ENCODE measurements around the gene ZSWIM4.
"Not testable (repeated sequence)": the region's sequence is repeated elsewhere in the genome, so short reads cannot be mapped to it uniquely, and the experiment has no call there.

ZSWIM4 gene

DNA sequence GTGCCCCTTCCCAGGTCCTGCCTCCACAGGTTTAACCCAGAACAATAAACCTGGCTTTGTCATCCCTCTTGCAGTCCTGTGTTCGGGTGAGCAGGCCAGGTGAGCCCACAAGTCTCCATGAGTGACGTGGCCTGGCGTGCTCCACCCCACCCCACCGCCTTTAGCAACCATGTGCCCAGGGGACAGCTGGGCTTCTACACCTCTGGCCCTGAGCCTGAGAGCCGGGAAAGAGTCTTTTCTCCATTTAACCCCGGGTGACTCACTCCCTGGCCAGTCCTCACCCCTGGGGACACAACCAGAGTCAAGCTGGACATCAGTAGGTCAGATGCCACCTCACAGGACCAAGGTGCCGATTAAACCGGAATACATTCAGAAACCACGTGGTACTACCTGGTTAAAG, 16.8 kb upstream of the ZSWIM4 start:
- H3K4me3 ChIP-seq (ENCODE audit: low read depth, low read length): no peak overlapping the region

DNA sequence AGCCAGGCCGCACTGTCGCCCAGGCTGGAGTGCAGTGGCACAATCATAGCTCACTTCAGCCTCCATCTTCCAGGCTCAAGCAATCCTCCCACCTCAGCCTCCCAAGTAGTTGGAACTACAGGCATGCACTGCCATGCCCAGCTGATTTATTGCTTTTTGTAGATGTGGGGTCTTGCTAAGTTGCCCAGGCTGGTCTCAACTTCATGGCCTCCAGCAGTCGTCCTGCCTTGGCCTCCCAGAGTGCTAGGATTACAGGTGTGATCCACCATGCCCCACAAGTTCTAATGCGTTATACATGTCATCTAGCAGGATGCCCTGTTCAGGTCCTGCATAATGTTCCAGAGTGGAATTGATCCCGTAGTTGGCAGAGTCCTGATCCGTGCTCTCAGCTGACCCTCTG, 16.4 kb upstream of the ZSWIM4 start:
- H3K4me3 ChIP-seq (ENCODE audit: low read depth, low read length): no peak overlapping the region

DNA sequence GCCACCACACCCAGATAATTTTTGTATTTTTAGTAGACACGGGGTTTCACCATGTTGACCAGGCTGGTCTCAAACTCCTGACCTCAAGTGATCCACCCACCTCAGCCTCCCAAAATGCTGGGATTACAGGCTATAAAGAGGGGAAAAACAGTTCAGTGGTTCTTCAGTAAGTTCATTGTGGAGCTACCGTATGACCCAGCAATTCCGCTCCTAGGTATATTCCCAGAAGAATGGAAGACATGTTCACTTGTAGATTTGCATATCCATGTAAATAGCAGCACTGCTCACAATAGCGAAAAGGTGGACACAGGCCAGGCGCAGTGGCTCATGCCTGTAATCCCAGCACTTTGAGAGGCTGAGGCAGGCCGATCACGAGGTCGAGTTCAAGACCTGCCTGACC, 15.4 kb upstream of the ZSWIM4 start:
- not testable (repeated sequence) for H3K4me3 ChIP-seq (ENCODE audit: low read depth, low read length)

DNA sequence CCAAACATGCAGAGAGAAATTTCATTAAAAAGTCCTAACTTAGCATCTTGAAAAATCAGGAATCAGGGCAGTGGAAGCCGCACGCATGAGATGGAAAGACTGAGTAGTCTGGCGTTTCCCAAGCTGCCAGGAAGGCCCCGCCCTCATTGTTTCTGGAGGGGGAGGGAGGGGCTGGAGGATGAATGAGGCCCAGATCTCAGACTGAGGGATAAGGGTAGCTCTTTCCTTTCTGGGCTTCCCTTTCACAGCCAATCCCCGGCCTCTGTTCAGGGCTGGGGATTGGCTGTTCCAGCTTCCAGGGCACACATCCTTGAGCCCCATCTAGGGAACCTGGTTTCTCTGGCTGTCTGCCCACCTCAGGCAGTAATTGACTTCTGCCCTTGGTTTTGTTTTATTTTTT, 13.7 kb upstream of the ZSWIM4 start:
- H3K4me3 ChIP-seq (ENCODE audit: low read depth, low read length): no peak overlapping the region

DNA sequence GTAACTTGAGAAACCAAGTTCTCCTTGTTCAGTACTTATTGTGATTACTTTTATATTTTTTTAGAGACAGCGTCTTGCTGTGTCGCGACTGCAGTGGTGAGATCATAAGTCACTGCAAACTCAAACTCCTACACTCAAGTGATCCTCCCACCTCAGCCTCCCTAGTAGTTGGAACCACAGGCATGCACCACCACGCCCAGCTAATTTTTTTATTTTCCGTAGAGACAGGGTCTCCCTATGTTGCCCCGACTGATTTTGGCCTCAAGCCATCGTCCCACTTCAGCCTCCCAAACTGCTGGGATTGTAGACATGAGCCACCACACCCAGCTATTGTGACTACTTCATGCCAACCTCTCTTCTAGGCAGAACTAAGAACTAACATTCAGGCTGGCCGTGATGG, 12.7 kb upstream of the ZSWIM4 start:
- H3K4me3 ChIP-seq (ENCODE audit: low read depth, low read length): no peak overlapping the region

DNA sequence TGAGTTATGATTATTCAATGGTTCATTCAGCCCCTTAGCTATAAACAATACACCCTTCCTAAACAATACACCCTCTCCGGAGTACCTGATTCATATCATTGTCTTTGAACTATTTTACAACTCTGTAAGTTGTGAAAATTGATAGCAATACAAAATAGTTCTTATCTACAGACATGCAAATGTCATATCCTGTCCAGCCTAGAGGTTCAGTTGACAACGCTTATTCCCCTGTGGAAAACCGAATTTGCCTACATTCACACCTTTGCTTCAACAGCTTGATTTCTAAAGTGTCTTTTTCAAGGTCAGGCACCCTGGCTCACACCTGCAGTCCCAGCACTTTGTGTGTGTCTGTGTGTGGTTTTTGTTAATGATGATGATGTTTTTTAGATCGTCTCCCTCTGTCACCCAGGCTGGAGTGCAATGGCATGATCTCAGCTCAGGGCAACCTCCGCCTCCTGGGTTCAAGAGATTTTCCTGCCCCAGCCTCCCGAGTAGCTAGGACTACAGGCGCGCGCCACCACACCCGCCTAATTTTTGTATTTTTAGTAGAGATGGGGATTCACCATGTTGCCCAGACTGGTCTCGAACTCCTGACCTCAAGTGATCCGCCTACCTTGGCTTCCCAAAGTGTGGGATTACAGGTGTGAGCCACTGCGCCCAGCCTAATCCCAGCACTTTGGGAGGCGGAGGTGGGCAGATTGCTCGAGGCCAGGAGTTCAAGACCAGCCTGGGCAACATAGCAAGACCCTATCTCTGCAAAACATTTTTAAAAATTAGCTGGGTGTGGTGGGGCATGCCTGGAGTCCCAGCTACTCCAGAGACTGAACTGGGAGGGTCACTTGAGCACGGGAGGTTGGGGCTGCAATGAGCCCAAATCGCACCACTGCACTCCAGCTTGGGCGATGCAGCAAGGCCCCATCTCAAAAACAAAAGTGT, 11.4 kb upstream of the ZSWIM4 start:
- H3K4me3 ChIP-seq (ENCODE audit: low read depth, low read length): no peak overlapping the region

DNA sequence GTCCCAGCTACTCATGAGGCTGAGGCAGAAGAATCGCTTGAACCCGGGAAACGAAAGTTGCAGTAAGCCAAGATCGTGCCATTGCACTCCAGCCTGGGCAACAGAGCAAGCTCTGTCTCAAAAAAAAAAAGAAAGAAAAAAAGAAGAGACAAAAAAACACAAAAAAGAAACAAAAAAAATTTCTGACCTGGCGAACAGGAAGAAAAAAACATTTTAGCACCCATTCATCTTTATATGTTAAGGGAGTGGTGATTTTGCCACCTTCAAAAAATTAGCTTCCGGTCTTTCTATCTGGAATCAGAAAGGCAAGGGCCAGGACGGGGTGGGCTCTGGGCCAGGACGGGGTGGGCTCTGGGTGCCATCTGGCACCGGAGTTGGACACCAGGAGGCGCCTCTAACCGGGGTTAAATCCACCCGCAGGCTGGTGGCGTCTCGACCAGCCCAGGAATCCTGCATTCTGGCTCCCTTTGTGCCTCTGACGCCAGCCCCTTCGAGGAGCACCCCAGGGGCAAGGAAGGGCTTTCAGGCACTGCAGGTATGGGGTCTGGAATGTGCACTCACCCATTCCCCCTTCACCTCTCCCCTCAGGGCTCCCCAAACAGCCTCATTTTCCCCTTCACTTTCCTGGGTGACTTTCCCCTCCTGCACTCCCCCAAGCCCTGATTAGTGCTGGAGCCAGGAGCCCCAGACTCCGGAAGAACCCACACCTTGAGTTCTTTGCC, 10.4 kb upstream of the ZSWIM4 start:
- H3K4me3 ChIP-seq (ENCODE audit: low read depth, low read length): no peak overlapping the region

DNA sequence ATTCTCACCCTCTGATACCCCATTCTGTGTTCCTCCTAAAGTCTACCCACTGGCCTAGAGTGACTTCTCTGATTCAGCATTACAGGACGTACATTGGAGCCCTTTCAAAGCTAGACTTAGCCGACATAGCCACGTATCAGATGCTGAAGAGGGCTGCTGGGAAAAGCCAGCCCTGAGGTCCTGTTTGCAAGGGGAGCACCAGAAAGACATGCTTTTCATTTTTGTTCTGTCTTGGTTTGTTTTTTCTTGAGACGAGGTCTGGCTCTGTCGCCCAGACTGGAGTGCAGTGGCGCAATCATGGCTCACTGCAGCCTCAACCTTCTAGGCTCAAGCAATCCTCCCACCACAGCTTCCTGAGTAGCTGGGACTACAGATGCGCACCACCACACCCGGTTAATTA, 6.3 kb upstream of the ZSWIM4 start:
- no peak overlapping the region for H3K4me3 ChIP-seq (ENCODE audit: low read depth, low read length)

DNA sequence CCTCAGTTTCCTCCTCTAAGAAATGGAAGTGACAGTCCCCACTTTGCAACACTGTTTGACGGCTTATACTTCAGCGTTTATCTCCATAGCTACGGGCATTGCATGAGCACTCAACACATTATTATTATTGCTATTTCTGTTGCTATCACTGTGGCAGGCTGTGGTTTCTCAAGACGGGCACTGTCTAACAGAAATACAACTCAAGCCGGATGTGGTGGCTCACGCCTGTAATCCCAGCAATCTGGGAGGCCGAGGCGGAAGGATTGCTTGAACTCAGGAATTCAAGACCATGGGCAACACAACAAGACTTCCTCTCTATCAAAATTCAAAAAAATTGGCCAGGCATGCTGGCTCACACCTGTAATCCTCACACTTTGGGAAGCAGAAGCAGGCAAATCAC, 4.9 kb upstream of the ZSWIM4 start:
- H3K4me3 ChIP-seq (ENCODE audit: low read depth, low read length): no peak overlapping the region

DNA sequence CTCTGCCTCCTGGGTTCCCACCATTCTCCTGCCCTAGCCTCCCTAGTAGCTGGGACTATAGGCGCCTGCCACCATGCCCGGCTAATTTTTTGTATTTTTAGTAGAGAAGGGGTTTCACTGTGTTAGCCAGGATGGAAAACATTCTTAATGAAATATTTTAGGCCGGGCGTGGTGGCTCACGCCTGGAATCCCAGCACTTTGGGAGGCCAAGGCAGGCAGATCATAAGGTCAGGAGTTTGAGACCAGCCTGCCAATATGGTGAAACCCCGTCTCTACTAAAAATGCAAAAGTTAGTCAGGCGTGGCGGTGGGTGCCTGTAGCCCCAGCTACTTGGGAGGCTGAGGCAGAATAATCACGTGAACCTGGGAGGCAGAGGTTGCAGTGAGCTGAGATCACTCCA, 1.9 kb upstream of the ZSWIM4 start:
- not testable (repeated sequence) for H3K4me3 ChIP-seq (ENCODE audit: low read depth, low read length)

DNA sequence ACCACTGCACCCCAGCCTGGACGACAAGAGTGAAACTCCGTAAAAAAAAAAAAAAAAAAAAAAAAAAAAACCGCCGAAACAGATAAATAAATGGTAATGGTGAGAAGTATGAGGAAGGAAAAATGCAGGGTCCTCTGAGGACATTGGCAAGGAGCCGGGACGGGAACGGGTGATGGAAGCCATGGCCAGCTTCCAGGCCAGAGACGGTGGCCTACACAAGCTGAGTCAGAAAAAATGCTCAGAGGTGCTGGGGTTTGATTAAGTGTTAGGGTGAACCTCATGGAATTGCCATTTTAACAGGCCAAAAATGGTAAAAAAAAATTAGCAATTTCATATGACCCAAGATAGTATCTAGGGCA, 866 bp upstream of the ZSWIM4 start:
- peak overlapping the region; percentile 35 for H3K4me3 ChIP-seq (ENCODE audit: low read depth, low read length)

DNA sequence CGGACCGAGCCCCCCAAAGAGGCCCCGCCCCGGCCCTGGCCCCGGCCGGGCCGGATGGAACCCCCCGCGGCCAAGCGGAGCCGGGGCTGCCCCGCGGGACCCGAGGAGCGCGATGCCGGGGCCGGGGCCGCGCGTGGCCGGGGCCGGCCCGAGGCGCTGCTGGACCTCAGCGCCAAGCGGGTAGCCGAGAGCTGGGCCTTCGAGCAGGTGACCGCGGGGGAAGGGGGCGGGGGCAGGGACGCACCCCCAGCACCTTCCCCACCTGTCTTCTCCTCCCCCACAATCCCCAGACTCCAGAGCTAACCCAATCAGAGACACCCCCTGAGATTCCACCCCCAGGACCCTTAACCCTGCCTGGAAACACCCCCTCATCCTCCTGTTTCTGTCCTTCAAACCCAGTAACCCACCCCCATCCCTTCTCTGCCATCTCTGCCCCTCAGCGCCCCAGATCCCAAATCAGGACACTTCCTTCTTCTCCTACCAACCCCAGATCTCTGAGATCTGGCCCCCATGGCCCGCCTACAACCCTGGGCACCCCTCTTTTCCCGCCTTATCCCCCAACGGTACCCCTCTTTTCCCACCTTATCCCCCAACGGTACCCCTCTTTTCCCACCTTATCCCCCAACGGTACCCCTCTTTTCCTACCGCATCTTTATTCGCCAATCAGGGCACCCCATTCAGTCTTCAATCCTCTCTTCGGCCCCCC, 505 bp downstream of the ZSWIM4 start:
- H3K4me3 ChIP-seq (ENCODE audit: low read depth, low read length): peak overlapping the region; percentile 67

DNA sequence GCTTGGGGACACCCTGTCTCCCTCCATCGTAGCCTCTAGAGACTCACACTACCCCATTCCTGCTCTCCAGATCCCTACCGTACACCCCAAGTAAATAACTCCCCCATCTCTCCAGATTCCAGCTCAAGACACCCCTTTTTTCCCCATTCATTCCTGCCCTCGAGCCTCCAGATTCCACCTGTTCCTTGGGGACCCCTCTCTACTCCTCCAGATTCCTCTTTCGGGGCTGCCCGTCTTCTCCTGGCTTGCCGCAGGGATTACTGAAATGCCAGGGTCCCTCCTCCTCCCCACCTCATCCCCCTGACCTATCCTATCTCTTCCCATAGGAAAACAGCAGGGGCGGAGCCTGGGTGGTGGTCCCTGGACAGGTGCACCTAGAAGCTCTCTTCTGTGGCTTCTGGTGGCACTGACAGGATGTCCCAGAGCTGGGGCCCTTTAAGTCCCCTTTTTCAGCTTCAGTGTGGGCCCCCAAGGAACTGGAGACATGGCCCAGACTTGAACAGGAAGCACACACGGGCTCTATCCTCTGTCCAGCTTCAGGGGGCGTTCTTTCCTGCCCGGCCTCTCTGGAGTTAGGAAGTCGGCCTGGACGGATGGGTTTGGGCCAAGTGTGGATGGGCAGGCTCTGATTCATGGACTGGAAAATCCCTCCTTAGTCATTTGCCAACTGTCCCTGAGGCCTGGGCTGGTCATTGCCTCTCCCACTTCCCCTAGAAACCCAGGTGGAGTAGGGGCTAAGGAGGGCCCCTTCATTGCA, 1.2 kb downstream of the ZSWIM4 start:
- H3K4me3 ChIP-seq (ENCODE audit: low read depth, low read length): peak overlapping the region; percentile 67

DNA sequence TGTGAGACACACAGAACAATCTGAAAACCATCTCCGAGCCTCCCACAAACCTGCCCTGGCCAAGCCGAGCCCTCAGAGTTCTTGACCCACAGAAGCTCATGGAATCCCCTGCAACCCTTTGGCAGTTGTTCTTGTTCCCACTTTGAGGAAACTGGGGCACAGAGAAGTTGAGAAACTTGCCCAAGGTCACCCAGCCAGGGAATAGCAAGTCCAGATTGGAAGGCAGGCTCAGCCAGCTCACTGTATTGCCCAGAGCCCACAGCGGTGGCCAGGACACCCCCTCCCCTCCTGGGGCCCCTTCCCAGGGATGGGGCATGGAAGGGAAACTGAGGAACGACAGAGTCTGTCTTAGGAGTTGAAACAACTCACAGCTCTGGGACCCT, 1.8 kb downstream of the ZSWIM4 start:
- H3K4me3 ChIP-seq (ENCODE audit: low read depth, low read length): no peak overlapping the region

DNA sequence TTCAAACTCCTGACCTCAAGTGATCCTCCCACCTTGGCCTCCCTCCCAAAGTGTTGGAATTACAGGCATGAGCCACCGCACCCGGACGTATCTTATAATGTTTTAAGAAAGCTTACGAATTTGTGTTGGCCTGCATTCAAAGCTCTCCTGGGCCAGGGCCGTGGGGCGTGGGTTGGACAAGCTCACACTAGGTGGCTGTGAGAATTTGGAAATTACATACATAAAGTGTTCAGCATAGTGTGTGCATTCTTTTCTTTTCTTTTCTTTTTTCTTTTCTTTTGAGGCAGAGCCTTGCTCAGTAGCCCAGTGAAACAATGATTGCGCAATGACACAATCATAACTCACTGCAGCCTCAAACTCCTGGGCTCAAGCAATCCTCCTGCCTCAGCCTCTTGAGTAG, 2.6 kb downstream of the ZSWIM4 start:
- no peak overlapping the region for H3K4me3 ChIP-seq (ENCODE audit: low read depth, low read length)

DNA sequence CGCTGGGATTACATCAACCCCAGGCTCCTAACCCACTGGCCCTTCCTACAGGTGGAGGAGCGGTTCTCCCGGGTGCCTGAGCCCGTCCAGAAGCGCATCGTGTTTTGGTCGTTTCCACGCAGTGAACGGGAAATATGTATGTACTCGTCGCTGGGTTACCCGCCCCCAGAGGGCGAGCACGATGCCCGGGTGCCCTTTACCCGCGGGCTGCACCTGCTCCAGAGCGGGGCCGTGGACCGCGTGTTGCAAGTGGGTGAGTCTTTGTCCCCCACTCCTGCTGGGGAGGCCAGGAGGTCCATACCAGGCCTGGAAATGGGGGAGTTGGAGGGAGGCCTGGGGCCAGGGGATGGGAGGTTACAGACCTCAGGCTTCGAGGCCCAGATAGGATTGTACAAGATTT, 4.4 kb downstream of the ZSWIM4 start:
- H3K4me3 ChIP-seq (ENCODE audit: low read depth, low read length): no peak overlapping the region

DNA sequence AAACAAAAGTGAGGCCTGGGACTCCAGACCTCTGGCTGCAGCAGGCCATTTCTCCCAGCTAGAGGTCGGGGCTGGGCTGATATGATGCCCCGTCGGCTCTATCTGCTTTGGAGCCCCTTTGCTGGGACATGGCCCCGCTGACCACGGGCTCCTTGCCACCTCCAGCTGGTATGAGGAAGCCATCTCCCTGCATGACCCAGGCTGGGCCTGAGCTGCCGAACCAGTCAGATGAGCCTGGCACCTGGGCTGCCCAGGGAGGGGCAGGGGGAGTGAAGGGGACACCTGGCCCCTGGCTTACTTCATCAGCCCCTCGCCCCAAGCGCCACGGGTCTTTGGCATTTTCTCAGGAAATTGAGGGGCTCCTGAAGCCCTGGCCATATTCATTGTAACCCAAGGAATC, 7.8 kb downstream of the ZSWIM4 start:
- H3K4me3 ChIP-seq (ENCODE audit: low read depth, low read length): no peak overlapping the region

DNA sequence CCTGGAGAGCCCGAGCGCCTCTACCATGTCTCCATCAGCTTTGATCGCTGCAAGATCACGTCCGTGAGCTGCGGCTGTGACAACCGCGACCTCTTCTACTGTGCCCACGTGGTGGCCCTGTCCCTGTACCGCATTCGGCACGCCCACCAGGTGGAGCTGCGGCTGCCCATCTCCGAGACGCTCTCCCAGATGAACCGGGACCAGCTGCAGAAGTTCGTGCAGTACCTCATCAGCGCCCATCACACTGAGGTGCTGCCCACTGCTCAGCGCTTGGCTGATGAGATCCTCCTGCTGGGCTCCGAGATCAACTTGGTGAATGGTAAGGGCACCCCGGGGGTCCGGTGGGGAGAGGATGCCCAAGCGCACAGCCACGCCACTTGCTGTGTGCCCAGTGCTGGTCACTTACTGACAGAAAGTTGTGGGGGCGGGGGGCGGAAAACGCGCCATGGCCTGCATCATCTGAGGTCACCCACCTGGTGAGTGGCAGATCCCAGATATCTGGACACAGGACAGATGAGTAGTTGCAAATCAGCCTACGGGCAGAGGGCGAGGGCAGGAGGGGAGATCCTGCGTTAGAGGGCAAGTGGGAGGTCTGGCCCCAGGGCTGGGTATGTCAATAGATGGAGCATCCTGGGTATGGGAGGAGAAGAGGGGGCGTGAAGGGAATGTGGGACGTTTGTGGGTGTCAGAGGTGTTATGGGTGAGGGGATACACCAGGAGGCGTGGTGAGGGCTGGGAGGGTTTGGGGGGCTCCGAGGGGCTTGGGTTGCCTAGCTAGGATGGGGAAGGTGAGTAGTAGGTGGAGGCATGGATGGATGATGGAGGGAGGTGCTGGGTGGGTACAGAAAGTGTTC, 9.8 kb downstream of the ZSWIM4 start:
- H3K4me3 ChIP-seq (ENCODE audit: low read depth, low read length): no peak overlapping the region

DNA sequence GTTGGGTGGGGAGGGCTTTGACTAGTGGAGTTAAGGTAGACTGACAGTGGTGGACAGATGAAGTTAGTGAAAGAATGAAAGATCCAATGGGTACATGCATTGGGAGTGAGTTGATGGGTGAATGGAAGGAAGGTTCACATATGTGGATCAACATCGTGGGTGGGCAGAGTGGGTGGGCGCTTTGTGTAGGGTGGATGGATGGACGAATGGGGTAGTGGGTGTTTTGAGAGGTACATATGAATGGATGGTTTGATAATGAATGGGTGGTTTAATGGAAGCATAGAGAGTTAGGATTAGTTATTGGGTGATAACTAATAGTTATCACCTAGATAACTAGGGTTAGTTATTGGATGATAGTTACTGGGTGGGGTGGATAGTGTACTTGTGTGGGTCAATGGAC, 11.5 kb downstream of the ZSWIM4 start:
- H3K4me3 ChIP-seq (ENCODE audit: low read depth, low read length): no peak overlapping the region

DNA sequence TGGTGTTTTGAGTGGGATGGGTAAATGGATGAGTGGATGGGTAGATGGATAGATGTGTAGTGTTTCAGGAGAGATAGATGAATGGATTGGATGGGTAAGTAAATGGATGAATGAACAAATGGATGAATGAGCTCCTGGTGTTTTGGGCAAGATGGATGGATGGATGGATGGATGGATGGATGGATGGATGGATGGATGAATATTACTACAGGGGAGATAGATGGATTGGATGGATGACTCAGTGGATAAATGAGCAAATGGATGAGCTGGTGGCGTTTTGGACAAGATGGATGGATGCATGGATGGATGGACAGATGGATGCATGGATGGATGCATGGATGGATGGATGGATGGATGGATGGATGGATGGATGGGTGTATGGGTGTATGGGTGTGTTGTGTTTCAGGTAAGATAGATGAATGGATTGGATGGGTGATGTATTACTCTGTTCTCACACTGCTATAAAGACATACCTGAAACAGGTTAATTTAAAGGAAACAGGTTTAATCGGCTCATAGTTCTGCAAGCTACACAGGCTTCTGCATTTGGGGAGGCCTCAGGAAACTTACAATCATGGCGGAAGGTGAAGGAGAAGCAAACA, 12.3 kb downstream of the ZSWIM4 start:
- H3K4me3 ChIP-seq (ENCODE audit: low read depth, low read length): no peak overlapping the region
